ENCODE measurements around the gene CCL27.
A peak's percentile ranks its signal among the peaks of the same experiment; 100 is the strongest.
"Not testable (repeated sequence)": the region's sequence is repeated elsewhere in the genome, so short reads cannot be mapped to it uniquely, and the experiment has no call there.

The CCL27 gene

DNA sequence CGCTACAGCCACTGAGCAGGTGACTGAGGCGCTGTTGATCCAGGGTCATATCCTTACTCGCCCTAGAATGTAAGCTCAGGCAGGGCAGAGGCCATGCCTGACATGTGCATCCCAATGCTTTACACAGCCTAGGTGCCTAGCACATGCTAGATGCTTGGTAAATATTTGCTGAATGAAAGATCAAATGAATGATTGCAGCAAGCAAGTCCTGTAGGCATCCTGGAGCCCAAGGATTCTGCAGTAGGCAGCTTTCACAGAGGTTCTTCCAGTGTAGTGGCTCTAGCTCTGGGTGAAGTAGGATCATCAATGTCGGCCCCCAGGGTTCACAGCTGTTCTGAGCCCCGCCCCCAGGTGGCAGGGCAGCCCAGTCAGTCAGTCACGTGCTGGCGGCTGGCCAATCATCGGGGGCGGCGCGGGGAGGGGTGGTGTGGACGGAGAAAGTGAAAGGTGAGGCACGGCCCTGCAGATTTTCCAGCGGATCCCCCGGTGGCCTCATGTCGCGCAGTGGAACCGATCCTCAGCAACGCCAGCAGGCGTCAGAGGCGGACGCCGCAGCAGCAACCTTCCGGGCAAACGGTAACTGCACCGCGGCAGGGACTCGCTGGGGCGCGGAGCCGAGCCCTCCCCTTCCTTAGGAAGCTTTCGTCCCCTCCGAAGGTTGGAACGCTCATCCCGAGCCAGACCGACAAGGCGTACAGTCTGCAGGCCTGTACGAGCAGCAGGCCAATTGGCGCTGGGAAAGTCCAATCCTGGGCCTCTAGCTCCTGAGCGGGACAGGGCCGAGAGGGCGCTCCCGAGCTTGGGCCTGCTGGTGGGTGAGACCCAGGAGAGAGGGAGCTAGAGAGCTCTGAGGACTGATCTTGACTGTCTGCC lies 16.0 kb downstream of the CCL27 start, which contains the start of gene GALT:
Gene GALT (plus strand): TSS at position 465 of the 873 bp plus-strand sequence. CDS start 30 bp downstream, at position 495.
- ATAC-seq = peak; percentile 88
- Mint-ChIP-seq H3K4me3 (peak within 1 kb of the TSS; percentile 94), H3K27ac (peak within 1 kb of the TSS; percentile 71 to 90), H3K27me3 (no peaks in the 10 kb centered on the region), H3K9me3 (no peaks in the 10 kb centered on the region), H3K4me1 (peaks cover 38% of the 10 kb centered on the region)
- DNase-seq = peak; percentile 94 to 97

DNA sequence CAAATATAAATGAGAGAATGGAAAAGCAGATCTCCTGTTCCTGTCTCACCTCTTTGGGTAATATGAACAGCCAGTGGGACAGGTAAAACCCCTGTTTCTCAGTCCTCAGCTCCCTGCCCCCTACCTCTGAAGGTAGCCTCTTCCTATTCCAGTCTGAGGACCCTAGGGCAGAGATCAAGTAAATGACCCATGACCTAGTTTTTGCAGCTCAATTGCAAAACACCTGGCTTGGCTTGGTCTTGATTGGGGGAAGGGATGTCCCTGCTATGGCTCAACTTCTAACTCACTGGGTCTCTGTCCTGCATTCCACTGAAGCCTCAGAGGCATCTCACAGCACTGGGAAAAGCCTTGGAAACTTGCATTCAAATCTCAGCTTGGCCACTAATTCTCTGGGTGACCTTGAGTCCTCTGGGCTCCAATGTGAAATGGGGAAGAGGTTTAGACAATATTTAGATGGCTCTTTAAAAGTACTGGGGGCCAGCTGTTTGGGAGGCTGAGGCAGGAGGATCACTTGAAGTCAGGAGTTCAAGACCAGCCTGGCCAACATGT lies 17.6 kb downstream of the CCL27 start:
- Mint-ChIP-seq H3K9me3 (no peaks in the 10 kb centered on the region), H3K4me3 (no peak overlapping the region), H3K27ac (no peak overlapping the region), H3K4me1 (peaks cover 32% of the 10 kb centered on the region), H3K27me3 (no peaks in the 10 kb centered on the region)
- DNase-seq (no peak), ATAC-seq (no peak)

DNA sequence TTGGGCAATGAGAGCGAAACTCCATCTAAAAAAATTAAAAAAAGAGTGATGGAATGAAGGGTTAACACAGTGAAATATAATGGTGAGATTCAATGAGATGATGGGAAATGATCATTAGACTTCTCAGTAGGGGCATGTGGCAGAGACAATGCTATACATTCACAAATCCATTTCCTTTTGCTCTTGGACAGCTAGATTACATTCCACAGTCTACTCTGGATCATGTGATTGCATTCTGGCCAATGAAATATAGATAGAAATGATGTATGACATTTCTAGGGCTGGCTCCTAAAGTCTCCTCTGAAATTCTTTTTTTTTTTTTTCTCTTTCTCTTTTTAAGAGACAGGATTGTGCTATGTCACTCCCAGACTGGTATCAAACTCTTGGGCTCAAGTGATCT lies 19.8 kb downstream of the CCL27 start:
- Mint-ChIP-seq H3K4me1 (peaks cover 24% of the 10 kb centered on the region), H3K27me3 (no peaks in the 10 kb centered on the region), H3K27ac (no peak overlapping the region), H3K9me3 (no peaks in the 10 kb centered on the region), H3K4me3 (no peak overlapping the region)
- DNase-seq (no peak), ATAC-seq (no peak)

DNA sequence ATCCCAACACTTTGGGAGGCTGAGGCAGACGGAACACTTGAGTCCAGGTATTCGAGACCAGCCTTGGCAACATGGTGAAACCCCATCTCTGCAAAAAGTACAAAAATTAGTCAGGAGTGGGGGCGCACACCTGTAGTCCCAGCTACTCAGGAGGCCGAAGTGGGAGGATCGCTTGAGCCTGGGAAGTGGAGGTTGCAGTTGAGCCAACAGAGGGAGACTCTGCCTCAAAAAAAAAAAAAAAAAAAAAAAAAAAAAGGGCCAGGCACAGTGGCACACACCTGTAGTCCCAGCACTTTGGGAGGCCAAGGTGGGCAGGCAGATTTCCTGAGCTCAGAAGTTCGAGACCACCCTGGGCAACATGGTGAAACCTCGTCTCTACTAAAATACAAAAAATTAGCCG lies 23.1 kb downstream of the CCL27 start:
- not testable (repeated sequence) for ATAC-seq, DNase-seq, H3K27me3 Mint-ChIP-seq, H3K4me3 Mint-ChIP-seq, H3K27ac Mint-ChIP-seq, H3K9me3 Mint-ChIP-seq
- peaks cover 38% of the 10 kb centered on the region for H3K4me1 Mint-ChIP-seq

DNA sequence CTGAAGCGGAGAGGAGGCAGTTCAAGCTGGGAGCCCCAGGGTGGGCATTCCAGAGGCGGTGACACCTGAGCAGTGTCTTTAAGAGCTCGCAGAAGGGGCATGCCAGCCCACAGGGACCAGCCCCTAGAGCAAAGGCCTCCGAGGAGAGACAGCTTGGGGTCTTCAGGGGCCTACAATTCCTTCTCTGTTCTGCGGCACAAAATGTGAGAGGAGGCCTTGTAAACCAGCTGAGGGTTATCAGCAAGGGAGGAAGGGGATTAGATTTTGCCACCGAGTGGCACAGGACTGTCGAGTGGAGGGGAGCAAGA lies 24.4 kb downstream of the CCL27 start:
- Mint-ChIP-seq H3K4me1 (peaks cover 47% of the 10 kb centered on the region), H3K9me3 (no peaks in the 10 kb centered on the region), H3K27me3 (no peaks in the 10 kb centered on the region), H3K27ac (peak overlapping the region; percentile 85 to 97), H3K4me3 (peak overlapping the region; percentile 92)
- DNase-seq (peak in 1 of 2 donors; percentile 21), ATAC-seq (no peak)

DNA sequence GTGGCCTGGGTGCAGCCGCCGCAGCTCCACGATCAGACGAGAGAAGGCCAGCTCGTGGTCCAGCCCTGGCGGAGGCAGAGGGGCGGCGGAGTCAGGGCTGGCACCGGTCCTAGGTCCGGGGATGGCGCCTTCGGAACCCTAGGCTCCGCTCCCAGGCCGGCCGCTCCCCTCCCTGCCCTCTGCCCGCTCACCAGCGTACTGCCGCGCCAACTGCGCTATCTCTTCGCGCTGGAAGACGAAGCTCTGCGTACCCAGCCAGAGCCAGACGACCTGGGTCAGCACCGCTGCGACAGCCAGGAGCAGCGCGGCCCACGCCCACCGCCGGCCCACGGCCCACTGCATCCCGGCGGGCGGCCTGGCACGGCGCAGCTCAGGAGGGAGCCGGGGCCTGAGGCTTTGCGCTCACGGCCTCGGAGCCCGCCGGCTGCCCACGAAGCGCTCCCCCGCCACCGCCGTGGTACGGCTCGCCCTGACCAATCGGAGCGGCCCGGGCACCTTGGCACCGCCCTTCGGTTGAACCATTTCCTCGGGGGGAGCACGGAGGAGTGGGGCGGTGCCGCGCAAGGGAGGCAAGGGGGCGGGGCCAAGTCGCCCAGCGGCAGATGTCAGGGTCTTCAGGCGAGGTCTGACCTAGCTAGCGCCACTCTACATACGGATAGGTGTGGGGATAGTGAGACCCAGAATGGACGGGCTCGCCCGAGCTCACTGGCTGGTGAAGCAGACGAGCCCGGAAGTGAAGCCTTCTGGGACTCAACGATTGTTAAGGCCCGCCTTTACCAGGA lies 24.9 kb downstream of the CCL27 start, which contains the start of gene SIGMAR1:
Gene SIGMAR1 (minus strand): TSS at position 432 of the 782 bp plus-strand sequence. CDS start 90 bp downstream, at position 342.
- H3K4me3 Mint-ChIP-seq = peak within 1 kb of the TSS; percentile 92
- H3K9me3 Mint-ChIP-seq = no peaks in the 10 kb centered on the region
- ATAC-seq (peak; percentile 92), DNase-seq (peak; percentile 96)
- H3K4me1 Mint-ChIP-seq = peaks cover 47% of the 10 kb centered on the region
- H3K27ac Mint-ChIP-seq = peak within 1 kb of the TSS; percentile 91 to 97
- no peaks in the 10 kb centered on the region for H3K27me3 Mint-ChIP-seq

DNA sequence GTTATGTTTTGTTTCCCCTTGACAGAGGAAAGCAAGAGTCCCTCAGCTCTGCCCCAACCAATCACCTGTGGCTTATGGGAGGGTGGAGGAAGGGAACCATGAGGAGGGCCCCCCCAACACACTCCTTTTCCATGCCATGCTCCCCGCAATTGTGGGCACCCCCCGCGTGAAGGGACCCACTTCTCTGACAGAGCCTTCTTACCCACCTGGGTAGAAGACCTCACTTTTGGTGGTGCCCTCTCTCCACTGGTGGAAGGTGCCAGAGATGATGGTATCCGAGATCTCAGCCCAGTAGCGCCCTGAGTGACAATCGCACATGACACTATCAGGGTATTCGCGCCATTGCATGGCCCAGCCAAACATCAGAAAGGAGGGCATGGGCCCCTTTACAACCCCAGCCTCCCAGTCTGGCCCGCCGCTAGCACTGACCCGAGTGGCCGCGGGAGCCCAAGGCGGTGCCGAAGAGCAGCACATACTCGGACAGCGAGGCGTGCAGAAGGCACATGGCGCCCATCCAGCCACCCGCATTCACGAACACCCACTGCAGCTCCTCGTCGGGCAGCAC lies 25.6 kb downstream of the CCL27 start:
- peak; percentile 3 for ATAC-seq
- H3K9me3 Mint-ChIP-seq = no peaks in the 10 kb centered on the region
- H3K4me3 Mint-ChIP-seq = peak overlapping the region; percentile 92
- H3K27me3 Mint-ChIP-seq = no peaks in the 10 kb centered on the region
- peak overlapping the region; percentile 91 to 97 for H3K27ac Mint-ChIP-seq
- peaks cover 47% of the 10 kb centered on the region for H3K4me1 Mint-ChIP-seq
- no peak for DNase-seq

DNA sequence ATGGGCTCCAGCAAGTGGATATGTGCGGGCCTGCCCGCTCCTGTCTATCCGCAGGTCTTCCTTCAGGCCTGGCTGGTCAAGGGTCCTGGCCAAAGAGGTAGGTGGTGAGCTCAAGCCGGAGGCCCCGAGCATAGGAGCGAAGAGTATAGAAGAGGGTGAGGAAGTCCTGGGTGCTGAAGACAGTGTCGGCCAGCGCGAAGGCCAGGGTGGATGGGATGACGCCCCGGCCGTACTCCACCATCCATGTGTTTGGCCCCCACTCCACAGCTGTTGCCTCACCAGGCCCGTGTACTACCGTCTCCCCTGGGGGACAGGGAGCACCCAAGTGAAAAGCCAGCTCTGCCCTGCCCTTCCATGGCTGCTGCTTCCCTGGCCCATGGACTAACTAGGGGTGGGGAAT lies 26.9 kb downstream of the CCL27 start:
- Mint-ChIP-seq H3K4me3 (peak overlapping the region; percentile 74 to 92), H3K4me1 (peaks cover 47% of the 10 kb centered on the region), H3K27ac (no peak overlapping the region), H3K9me3 (no peaks in the 10 kb centered on the region), H3K27me3 (peaks cover 4% of the 10 kb centered on the region)
- DNase-seq (no peak), ATAC-seq (no peak)

DNA sequence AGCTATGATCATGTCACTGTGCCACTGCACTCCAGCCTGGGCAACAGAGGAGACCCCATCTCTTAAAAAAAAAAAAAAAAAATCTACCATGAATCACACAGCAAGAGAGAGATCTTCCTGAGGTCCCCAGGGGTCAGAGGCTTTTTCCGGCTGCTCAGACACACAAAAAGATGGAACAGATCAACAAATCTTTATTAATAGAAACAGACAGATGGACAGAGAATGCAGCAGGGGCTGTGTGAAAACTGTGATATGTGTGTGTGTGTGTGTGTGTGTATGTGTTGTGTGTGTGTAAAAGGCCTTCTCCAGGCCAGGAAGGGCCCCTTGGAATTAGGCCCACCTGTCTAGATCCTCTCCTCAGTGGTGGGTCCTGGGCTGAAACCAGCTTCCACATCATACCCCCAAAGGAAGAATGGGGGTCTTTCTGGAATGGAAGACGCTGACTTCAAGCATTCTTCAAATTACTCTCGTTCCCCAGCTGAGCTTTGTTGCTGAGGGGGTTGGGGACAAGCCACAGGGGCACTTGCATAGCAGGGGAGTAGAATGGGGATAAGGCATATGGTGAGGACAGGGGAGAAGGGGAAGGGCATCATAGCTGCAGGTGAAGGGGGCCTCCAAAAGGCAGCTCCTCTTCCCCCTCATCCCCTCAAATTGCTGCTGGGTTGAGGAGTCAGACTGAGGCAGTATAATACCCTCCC lies 27.8 kb downstream of the CCL27 start:
- Mint-ChIP-seq H3K4me1 (peaks cover 47% of the 10 kb centered on the region), H3K4me3 (no peak overlapping the region), H3K27me3 (peaks cover 13% of the 10 kb centered on the region), H3K9me3 (no peaks in the 10 kb centered on the region), H3K27ac (no peak overlapping the region)
- no peak for ATAC-seq
- DNase-seq = no peak

DNA sequence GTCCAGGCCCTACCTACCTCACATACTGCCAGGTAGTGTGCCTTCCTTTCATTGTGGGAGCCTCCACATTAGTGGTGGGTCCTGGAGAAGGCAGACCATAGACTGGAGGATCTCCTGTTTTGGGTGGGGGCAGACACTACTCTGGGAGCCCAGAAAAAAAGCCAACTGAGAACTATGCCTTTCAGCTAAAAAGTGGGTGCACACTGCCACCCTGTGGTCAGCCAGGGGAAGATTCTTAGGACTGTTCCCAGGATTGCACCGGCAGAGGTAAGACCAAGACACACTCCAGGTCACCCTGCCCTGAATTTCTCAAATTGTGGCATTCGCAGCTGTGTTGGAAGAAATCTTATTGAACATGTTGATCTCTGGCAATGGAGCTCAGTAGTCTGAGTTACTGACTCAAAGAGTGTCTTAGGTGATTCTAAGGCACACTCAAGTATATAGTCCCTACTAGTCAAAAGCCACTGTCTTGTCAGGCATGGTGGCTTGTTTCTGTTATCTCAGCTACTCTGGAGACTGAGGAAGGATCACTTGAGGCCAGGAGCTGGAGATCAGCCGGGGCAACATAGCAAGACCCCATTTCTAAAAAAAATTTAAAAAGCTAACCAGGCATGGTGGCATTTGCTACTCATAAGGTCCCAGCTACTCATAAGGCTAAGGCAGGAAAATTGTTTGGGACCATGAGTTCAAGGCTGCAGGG lies 28.5 kb downstream of the CCL27 start:
- H3K4me3 Mint-ChIP-seq = no peak overlapping the region
- DNase-seq = peak; percentile 65 to 73
- peak; percentile 37 for ATAC-seq
- H3K27me3 Mint-ChIP-seq = peaks cover 20% of the 10 kb centered on the region
- H3K9me3 Mint-ChIP-seq = no peaks in the 10 kb centered on the region
- peaks cover 54% of the 10 kb centered on the region for H3K4me1 Mint-ChIP-seq
- peak overlapping the region in 1 of 2 donors; percentile 4 for H3K27ac Mint-ChIP-seq

DNA sequence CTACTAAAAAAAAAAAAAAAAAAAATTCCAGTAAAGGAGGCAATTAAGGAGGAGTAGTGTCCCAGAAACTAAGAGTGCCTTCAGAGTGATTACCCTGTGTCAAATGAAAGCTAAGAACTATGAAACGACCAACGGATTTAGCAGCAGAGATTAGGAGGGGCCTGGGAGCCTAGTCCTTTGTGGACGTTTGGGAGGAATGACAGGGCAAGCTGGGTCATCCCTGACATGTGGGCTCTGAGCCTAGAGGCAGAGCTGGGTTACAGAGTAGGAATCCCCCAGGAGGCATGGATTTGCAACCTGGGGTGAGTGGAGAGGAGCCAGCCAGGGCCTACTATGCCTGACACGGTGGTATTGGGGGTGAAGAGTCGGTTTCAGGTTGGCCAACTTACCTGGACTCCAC lies 29.3 kb downstream of the CCL27 start:
- H3K4me3 Mint-ChIP-seq = no peak overlapping the region
- no peaks in the 10 kb centered on the region for H3K9me3 Mint-ChIP-seq
- H3K27me3 Mint-ChIP-seq = peaks cover 28% of the 10 kb centered on the region
- no peak overlapping the region for H3K27ac Mint-ChIP-seq
- peaks cover 53% of the 10 kb centered on the region for H3K4me1 Mint-ChIP-seq
- ATAC-seq (no peak), DNase-seq (no peak)

DNA sequence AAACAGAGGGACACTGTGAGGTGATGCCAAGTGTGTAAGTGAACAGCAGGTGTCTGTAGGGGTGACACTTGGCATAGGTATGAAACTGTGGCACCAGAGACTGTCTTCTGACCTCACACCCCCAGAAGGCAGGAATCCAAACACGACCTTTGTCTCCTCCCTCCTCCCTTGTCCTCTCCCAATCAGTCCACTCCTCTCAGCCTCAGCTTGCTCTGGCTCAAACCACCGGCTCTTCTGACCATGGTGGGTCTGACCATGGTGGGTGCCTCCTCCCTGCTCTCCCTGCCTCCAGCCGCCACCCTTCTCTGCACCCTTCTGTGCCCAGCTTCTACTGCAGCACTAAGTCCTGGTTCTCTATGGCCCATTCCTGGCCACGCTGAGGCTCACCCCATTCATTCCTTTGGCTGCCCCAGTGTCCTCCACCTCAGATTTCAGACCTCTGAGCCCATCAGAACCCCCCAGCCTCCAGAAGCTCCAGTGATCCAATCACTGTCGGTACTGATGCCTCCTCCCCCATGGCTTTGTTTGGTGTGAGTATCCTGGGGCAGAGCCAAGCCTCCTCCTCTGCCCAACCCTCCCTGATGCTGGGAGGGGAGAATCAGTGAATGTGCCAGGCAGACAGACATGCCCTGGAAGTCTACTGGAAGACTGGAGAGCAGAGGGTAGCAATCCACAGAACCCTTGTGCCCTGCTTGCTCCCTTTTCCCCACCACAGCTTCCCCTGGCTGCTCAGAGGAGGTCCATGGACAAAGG lies 31.9 kb downstream of the CCL27 start:
- peaks cover 54% of the 10 kb centered on the region for H3K27me3 Mint-ChIP-seq
- H3K27ac Mint-ChIP-seq = no peak overlapping the region
- ATAC-seq (no peak), DNase-seq (no peak)
- H3K4me3 Mint-ChIP-seq = peak overlapping the region; percentile 12 to 14
- peaks cover 39% of the 10 kb centered on the region for H3K4me1 Mint-ChIP-seq
- H3K9me3 Mint-ChIP-seq = no peaks in the 10 kb centered on the region

DNA sequence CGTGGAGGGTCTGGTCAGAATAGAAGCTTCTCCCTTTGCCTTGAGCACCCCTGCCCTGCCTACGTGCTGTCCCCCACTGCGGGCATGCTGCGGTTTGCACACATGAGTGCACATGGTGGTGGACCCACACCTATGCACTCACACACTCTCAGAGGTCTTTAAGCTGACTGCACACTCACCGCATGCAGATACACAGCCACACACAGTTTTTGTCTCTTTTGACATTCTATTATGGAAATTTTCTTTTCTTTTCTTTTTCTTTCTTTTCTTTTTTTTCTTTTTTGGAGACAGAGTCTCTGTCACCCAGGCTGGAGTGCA lies 33.0 kb downstream of the CCL27 start:
- Mint-ChIP-seq H3K9me3 (no peaks in the 10 kb centered on the region), H3K4me3 (peak overlapping the region; percentile 81), H3K4me1 (peaks cover 27% of the 10 kb centered on the region), H3K27me3 (peaks cover 65% of the 10 kb centered on the region), H3K27ac (no peak overlapping the region)
- ATAC-seq = no peak
- DNase-seq = no peak

Measured in stimulated activated naive CD8-positive, alpha-beta T cell treated with anti-CD3 and anti-CD28 coated beads, Interleukin-15, amount 100 ng/mL, for 72 hours (primary cell).